Activated CD8-positive, alpha-beta T cell treated with anti-CD3 and anti-CD28 coated beads, Interleukin-2, amount 10 ng/mL, durations not matched to agents 7 days and 5 days (primary cell): ENCODE measurements around the gene EPHA4. TPM values are rescaled to one million over a fixed set of nuclear protein-coding genes. Genes with fewer than 3 reads are reported as not detected.
A peak's percentile ranks its signal among the peaks of the same experiment; 100 is the strongest.

ENCODE experiments used
- ATAC-seq: fragments of 150-1000 bp; cut with Tn5 transposase; one replicate; pipeline ENCODE4 v1.10.0; 2021; ENCODE audit warnings: moderate library complexity
- CTCF ChIA-PET: fragments of 350-600 bp; sonication (Branson Sonifier 250); formaldehyde crosslinking; loops from one replicate; lab custom pipeline; 2021; ENCODE audit warnings: antibody characterized with exemption; lab: Charles Lee
- POLR2A ChIA-PET: fragments of 350-600 bp; sonication (Branson Sonifier 250); formaldehyde crosslinking; loops from one replicate; lab custom pipeline; 2021; ENCODE audit warnings: antibody characterized with exemption; lab: Charles Lee
- DNase-seq: peaks from one replicate; pipeline ENCODE4 v3.0.0-alpha.2; 2020
- H3K27ac Mint-ChIP-seq: one replicate; pipeline ENCODE4 v1.8.0; 2021; ENCODE audit warnings: mild to moderate bottlenecking, mixed read lengths
- H3K27me3 Mint-ChIP-seq: one replicate; pipeline ENCODE4 v1.8.0; 2021; ENCODE audit warnings: low read depth, mixed read lengths
- H3K36me3 Mint-ChIP-seq: one replicate; pipeline ENCODE4 v1.8.0; 2021; ENCODE audit warnings: low read depth, mixed read lengths
- H3K4me1 Mint-ChIP-seq: one replicate; pipeline ENCODE4 v1.8.0; 2021; ENCODE audit warnings: low read depth, mixed read lengths
- H3K4me3 Mint-ChIP-seq: one replicate; pipeline ENCODE4 v1.8.0; 2021; ENCODE audit warnings: mild to moderate bottlenecking, mixed read lengths
- H3K9me3 Mint-ChIP-seq: one replicate; pipeline ENCODE4 v1.8.0; 2022; ENCODE audit warnings: mixed read lengths; ENCODE audit not compliant: insufficient read depth
- total RNA-seq, 2 experiments: library from RNA; stranded (reverse); gene quantifications; one replicate each; pipeline ENCODE4 v1.2.3, GENCODE V29; 2021

Gene EPHA4
- 1 to 10 TPM; 1.2 to 1.5 TPM for total RNA-seq

GRCh38 chr2:221572219-221572820 lies at the start of gene EPHA4:
TSS of gene EPHA4 (minus strand) at chr2:221572304. CDS start at chr2:221572248, 56 bp downstream.
- Mint-ChIP-seq H3K27ac (peak within 1 kb of the TSS; percentile 36), H3K4me1 (peaks cover 28% of the 10 kb centered on the region), H3K27me3 (peaks cover 67% of the 10 kb centered on the region), H3K4me3 (peak within 1 kb of the TSS; percentile 81), H3K36me3 (no peaks in the 10 kb centered on the region), H3K9me3 (no peaks in the 10 kb centered on the region)
- ChIA-PET POLR2A (interaction anchor here (0.8 kb wide), 1 partner anchor 54 kb away, joined by 3 read pairs; no protein-coding TSS in a partner anchor), CTCF (interaction anchor here (0.9 to 2.6 kb wide), 5 partner anchors 53 to 132 kb away, joined by 3 to 9 read pairs (median 3); no protein-coding TSS in a partner anchor)
- ATAC-seq (peak; percentile 95), DNase-seq (peak; percentile 79)

GRCh38 chr2:221618007-221618406 lies 45.9 kb upstream of the EPHA4 start:
- no peak for ATAC-seq
- Mint-ChIP-seq H3K9me3 (no peaks in the 10 kb centered on the region), H3K4me3 (no peak overlapping the region), H3K27ac (no peak overlapping the region), H3K36me3 (no peaks in the 10 kb centered on the region), H3K4me1 (no peaks in the 10 kb centered on the region), H3K27me3 (no peaks in the 10 kb centered on the region)
- ChIA-PET POLR2A (no interaction called here), CTCF (no interaction called here)
- DNase-seq: no peak

GRCh38 chr2:221616561-221616960 lies 44.5 kb upstream of the EPHA4 start:
- CTCF ChIA-PET: no interaction called here
- no peaks in the 10 kb centered on the region for H3K9me3 Mint-ChIP-seq
- H3K4me1 Mint-ChIP-seq: no peaks in the 10 kb centered on the region
- POLR2A ChIA-PET: interaction anchor here (0.7 kb wide), 1 partner anchor 43 kb away, joined by 4 read pairs; no protein-coding TSS in a partner anchor
- no peaks in the 10 kb centered on the region for H3K27me3 Mint-ChIP-seq
- no peak for DNase-seq
- no peaks in the 10 kb centered on the region for H3K36me3 Mint-ChIP-seq
- H3K27ac Mint-ChIP-seq: no peak overlapping the region
- no peak for ATAC-seq
- H3K4me3 Mint-ChIP-seq: no peak overlapping the region

- Mint-ChIP-seq H3K4me3 (no peak overlapping the region), H3K27me3 (peaks cover 2% of the 10 kb centered on the region), H3K4me1 (no peaks in the 10 kb centered on the region), H3K36me3 (no peaks in the 10 kb centered on the region), H3K9me3 (no peaks in the 10 kb centered on the region), H3K27ac (no peak overlapping the region)
- DNase-seq (no peak), ATAC-seq (no peak)
- CTCF ChIA-PET: no interaction called here
- POLR2A ChIA-PET: no interaction called here
Measured at GRCh38 chr2:221614274-221614673, 42.2 kb upstream of the EPHA4 start.

GRCh38 chr2:221612800-221613199 lies 40.7 kb upstream of the EPHA4 start:
- Mint-ChIP-seq H3K4me3 (no peak overlapping the region), H3K9me3 (no peaks in the 10 kb centered on the region), H3K36me3 (no peaks in the 10 kb centered on the region), H3K27ac (no peak overlapping the region), H3K27me3 (peaks cover 2% of the 10 kb centered on the region), H3K4me1 (no peaks in the 10 kb centered on the region)
- no peak for ATAC-seq
- ChIA-PET POLR2A (interaction anchor here (0.6 kb wide), 1 partner anchor 24 kb away, joined by 4 read pairs; no protein-coding TSS in a partner anchor), CTCF (no interaction called here)
- DNase-seq: no peak

- Mint-ChIP-seq H3K9me3 (no peaks in the 10 kb centered on the region), H3K36me3 (no peaks in the 10 kb centered on the region), H3K4me3 (no peak overlapping the region), H3K27me3 (peaks cover 2% of the 10 kb centered on the region), H3K4me1 (no peaks in the 10 kb centered on the region), H3K27ac (no peak overlapping the region)
- DNase-seq (no peak), ATAC-seq (no peak)
- ChIA-PET CTCF (no interaction called here), POLR2A (interaction anchor here (0.6 kb wide), 1 partner anchor 24 kb away, joined by 4 read pairs; no protein-coding TSS in a partner anchor)
Measured at GRCh38 chr2:221612161-221612560, 40.1 kb upstream of the EPHA4 start.

- Mint-ChIP-seq H3K27me3 (peaks cover 2% of the 10 kb centered on the region), H3K4me1 (no peaks in the 10 kb centered on the region), H3K36me3 (no peaks in the 10 kb centered on the region), H3K27ac (no peak overlapping the region), H3K9me3 (no peaks in the 10 kb centered on the region), H3K4me3 (no peak overlapping the region)
- ChIA-PET POLR2A (no interaction called here), CTCF (no interaction called here)
- no peak for DNase-seq
- ATAC-seq: no peak
Measured at GRCh38 chr2:221610675-221611074, 38.6 kb upstream of the EPHA4 start.

GRCh38 chr2:221610255-221610654 lies 38.2 kb upstream of the EPHA4 start:
- POLR2A ChIA-PET: no interaction called here
- Mint-ChIP-seq H3K4me1 (no peaks in the 10 kb centered on the region), H3K27ac (no peak overlapping the region), H3K27me3 (peaks cover 2% of the 10 kb centered on the region), H3K36me3 (no peaks in the 10 kb centered on the region), H3K9me3 (no peaks in the 10 kb centered on the region), H3K4me3 (no peak overlapping the region)
- no peak for ATAC-seq
- DNase-seq: no peak
- CTCF ChIA-PET: no interaction called here

- ChIA-PET CTCF (no interaction called here), POLR2A (no interaction called here)
- Mint-ChIP-seq H3K27ac (no peak overlapping the region), H3K4me3 (no peak overlapping the region), H3K9me3 (no peaks in the 10 kb centered on the region), H3K4me1 (no peaks in the 10 kb centered on the region), H3K36me3 (no peaks in the 10 kb centered on the region), H3K27me3 (peaks cover 2% of the 10 kb centered on the region)
- ATAC-seq (no peak), DNase-seq (no peak)
Measured at GRCh38 chr2:221608442-221608841, 36.3 kb upstream of the EPHA4 start.

- no peaks in the 10 kb centered on the region for H3K36me3 Mint-ChIP-seq
- no peak overlapping the region for H3K27ac Mint-ChIP-seq
- peaks cover 2% of the 10 kb centered on the region for H3K27me3 Mint-ChIP-seq
- H3K4me1 Mint-ChIP-seq: no peaks in the 10 kb centered on the region
- H3K4me3 Mint-ChIP-seq: no peak overlapping the region
- POLR2A ChIA-PET: no interaction called here
- no peak for ATAC-seq
- CTCF ChIA-PET: interaction anchor here (1.5 kb wide), 1 partner anchor 16 kb away, joined by 3 read pairs; no protein-coding TSS in a partner anchor
- DNase-seq: no peak
- H3K9me3 Mint-ChIP-seq: no peaks in the 10 kb centered on the region
Measured at GRCh38 chr2:221606424-221606823, 34.3 kb upstream of the EPHA4 start.

- CTCF ChIA-PET: no interaction called here
- DNase-seq (no peak), ATAC-seq (no peak)
- Mint-ChIP-seq H3K27ac (no peak overlapping the region), H3K27me3 (peaks cover 2% of the 10 kb centered on the region), H3K36me3 (no peaks in the 10 kb centered on the region), H3K9me3 (no peaks in the 10 kb centered on the region), H3K4me3 (no peak overlapping the region), H3K4me1 (no peaks in the 10 kb centered on the region)
- POLR2A ChIA-PET: no interaction called here
Measured at GRCh38 chr2:221605751-221606240, 33.7 kb upstream of the EPHA4 start.

GRCh38 chr2:221602938-221603337 lies 30.8 kb upstream of the EPHA4 start:
- no peak overlapping the region for H3K27ac Mint-ChIP-seq
- ChIA-PET POLR2A (no interaction called here), CTCF (no interaction called here)
- no peaks in the 10 kb centered on the region for H3K4me1 Mint-ChIP-seq
- no peaks in the 10 kb centered on the region for H3K27me3 Mint-ChIP-seq
- no peak overlapping the region for H3K4me3 Mint-ChIP-seq
- no peaks in the 10 kb centered on the region for H3K36me3 Mint-ChIP-seq
- H3K9me3 Mint-ChIP-seq: no peaks in the 10 kb centered on the region
- DNase-seq: no peak
- ATAC-seq: no peak
